Heart right ventricle (tissue), 16 donors: ENCODE data around the gene TWNK. TPM values are rescaled to one million over a fixed set of nuclear protein-coding genes. Genes with fewer than 3 reads are reported as not detected.

Experiments used
- ATAC-seq, 8 donors: fragments of 200-7000 bp; cut with Tn5 transposase; one replicate each; pipeline ENCODE4 v1.9.1; 2020; ENCODE audit warnings: mild to moderate bottlenecking in 8 of 8, moderate library complexity in 8 of 8, moderate number of reproducible peaks in 1 of 8
- DNase-seq, 2 donors: peaks; one replicate each; pipeline ENCODE4 v3.0.0-alpha.2; 2020
- H3K27ac ChIP-seq, 10 donors: fragments of 200-600 bp; sonication (generic) in 2 of 10; one replicate each; pipeline versions ENCODE4 v1.5.0 to v1.8.0; 2020 to 2022; ENCODE audit warnings: mild to moderate bottlenecking in 3 of 10
- H3K27me3 ChIP-seq, 7 donors: fragments of 200-600 bp; one replicate each; pipeline ENCODE4 v1.8.0; 2021 to 2022; ENCODE audit warnings: mild to moderate bottlenecking in 2 of 7
- H3K36me3 ChIP-seq, 9 donors: fragments of 200-600 bp; sonication (generic) in 1 of 9; one replicate each; pipeline versions ENCODE4 v1.5.0 to v1.8.0; 2020 to 2022; ENCODE audit warnings: mild to moderate bottlenecking in 2 of 9
- H3K4me1 ChIP-seq, 9 donors: fragments of 200-600 bp; sonication (generic) in 1 of 9; one replicate each; pipeline versions ENCODE4 v1.5.0 to v1.8.0; 2020 to 2022; ENCODE audit warnings: mild to moderate bottlenecking in 4 of 9
- H3K4me3 ChIP-seq, 10 donors: fragments of 200-600 bp; sonication (generic) in 2 of 10; one replicate each; pipeline versions ENCODE4 v1.5.0 to v1.8.0; 2020 to 2022; ENCODE audit warnings: mild to moderate bottlenecking in 7 of 10, moderate library complexity in 2 of 10
- H3K9me3 ChIP-seq, 11 donors: fragments of 200-600 bp in 10 of 11; sonication (generic) in 2 of 11; one replicate each; pipeline versions ENCODE4 v1.5.0 to v1.8.0; 2013 to 2022; ENCODE audit warnings: mild to moderate bottlenecking in 2 of 11, control low read depth in 1 of 11, moderate library complexity in 1 of 11
- CTCF ChIP-seq, 9 donors: fragments of 200-600 bp; sonication (generic) in 2 of 9; IDR thresholded peaks; one replicate each; pipeline versions ENCODE4 v1.5.0 to v1.8.0; 2021 to 2022; ENCODE audit warnings: antibody characterized with exemption in 9 of 9, mild to moderate bottlenecking in 5 of 9, moderate library complexity in 1 of 9
- WGBS, 2 donors: extraction: QIAGEN DNeasy Blood & Tissue Kit; methylation state at CpG; one replicate each; pipeline ENCODE4 v1.1.7; 2013; ENCODE audit warnings: inconsistent platforms in 1 of 2; 5-methylcytosine and 5-hydroxymethylcytosine counted together
- intact Hi-C, 10 donors: fragments of 100-400 bp; cut with DNase I; formaldehyde crosslinking; loops; one replicate each; pipeline versions ENCODE4 v1.11.1 to v1.14.2; 2022
- polyA plus RNA-seq, 2 donors: library from polyadenylated mRNA; stranded (reverse); fragments of 200-250 nt; gene quantifications; one replicate each; pipeline ENCODE4 v1.2.3, GENCODE V29; 2013
- total RNA-seq, 10 donors: library from RNA; stranded (reverse); fragmentation: NEBNext Ultra II Directional in 3 of 10; extraction: Animal tissue kit (Norgen Biotek cat#: 25700) in 3 of 10; gene quantifications; one replicate each; pipeline versions ENCODE4 v1.2.1 to v1.2.4, GENCODE V29; 2021 to 2023
- donor health status: Arrhythmogenic right ventricular cardiomyopathy.
- donor health status: ischemic (EF 13 %, LVEDD 7.1; RV severe dilation, severe dysfunction).
- donor health status: healthy with polysubstance abuse.
- donor health status: DM: no; HTN: yes; CAD: no.
- donor health status: DM: no; HTN: no; CAD: no.
- donor health status: ischemic (EF 25% LVEDD 6.9; RV normal size, moderate dysfunction).
- donor health status: ischemic (EF 25% LVEDD 5.7; RV mildly dilated, moderate dysfunction).
- donor health status: healthy.
- donor health status: DM: yes; HTN: yes; CAD: no.
- donor health status: Ischemic cardiomyopathy.
- donor health status: ischemic (EF 35%, LVEDD 5.7; RV mildly dilated, moderate dysfunction).
- donor health status: nonischemic (EF 11% LVEDD 7.7; RV severe dilation, severe dysfunction).
- donor health status: DM: yes; HTN: yes; CAD: no.
- donor health status: PGD.
- donor health status: ischemic (EF 29% LVEDD 5.4; RV normal size, mild dysfunction).
- donor health status: nonischemic (EF 23%, LVEDD 6.1; RV moderate dilation, normal function).

TWNK gene
- total and polyA plus RNA-seq, 12 donors = 4.2 to 7.7 (median 5.4) TPM

DNA sequence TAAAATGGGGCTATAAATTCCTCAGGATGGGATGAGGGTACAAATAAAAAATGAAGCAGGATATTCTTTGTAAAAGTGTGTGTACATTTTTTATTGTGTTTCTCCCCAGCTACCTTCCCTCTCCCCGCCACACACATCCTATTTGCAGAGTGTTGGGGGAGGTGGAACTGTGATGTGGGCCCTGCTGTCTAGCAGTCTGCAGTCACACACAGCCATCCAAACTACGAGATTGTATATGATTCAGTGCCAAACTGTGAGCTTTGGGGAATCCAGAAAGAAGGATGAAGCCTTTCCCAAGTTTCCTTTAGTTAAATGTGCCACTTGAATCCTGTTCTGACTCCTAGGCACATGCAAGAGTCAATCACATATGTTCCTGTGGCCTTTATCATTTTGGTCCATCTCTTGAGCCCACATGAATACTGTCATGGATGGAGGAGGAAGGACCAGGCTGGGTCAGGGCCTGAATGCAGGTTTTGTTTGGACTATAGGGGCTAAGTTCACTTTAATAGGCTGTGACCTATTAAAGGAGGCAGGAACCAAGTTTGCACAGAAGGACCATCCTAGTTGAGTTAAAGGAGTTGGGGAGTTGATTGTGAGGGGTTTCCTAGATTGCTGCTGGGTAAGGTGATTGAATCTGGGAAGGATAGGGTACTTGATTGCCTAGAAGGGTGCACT lies 19.1 kb upstream of the TWNK start:
- H3K27me3 ChIP-seq = peaks cover 0 to 7% (median 0%) of the 10 kb centered on the region in 7 donors
- peaks cover 0 to 37% (median 7%) of the 10 kb centered on the region in 9 donors for H3K36me3 ChIP-seq
- H3K27ac ChIP-seq = no peak overlapping the region
- no peak overlapping the region for H3K4me3 ChIP-seq
- WGBS, 2 donors = 83 to 90% methylated on average over 2 of the region's 2 CpGs
- intact Hi-C loops = loop anchor here in 1 of 10 donors (1.0 kb wide), 1 partner anchor 46 kb away; no protein-coding TSS in a partner anchor
- H3K4me1 ChIP-seq = peaks cover 3 to 23% (median 15%) of the 10 kb centered on the region in 9 donors
- DNase-seq (no peak), ATAC-seq (no peak)
- TF ChIP-seq CTCF (IDR thresholded peaks at IDR 0.05) = no peak
- H3K9me3 ChIP-seq = no peaks in the 10 kb centered on the region

DNA sequence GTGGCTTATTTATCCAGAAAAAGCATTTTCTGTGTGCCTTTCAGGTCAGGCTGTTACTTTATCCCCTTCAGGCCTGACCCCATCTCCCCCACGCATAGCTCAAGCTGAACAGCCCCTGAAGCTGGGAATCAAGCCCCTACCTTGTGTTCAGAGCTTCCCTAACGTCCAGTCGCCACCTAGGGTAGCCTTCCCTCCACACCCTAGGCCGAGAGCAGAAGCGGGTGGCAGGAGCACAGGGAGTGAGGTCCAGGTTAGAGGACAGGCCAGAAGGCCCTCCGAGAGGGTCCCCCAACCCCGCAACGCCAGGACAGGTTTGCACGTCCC lies 18.5 kb upstream of the TWNK start:
- ATAC-seq (peak in 4 of 8 donors; percentile 12 to 29 (median 14)), DNase-seq (no peak)
- 13 to 18% methylated on average over 9 of the region's 9 CpGs for WGBS, 2 donors
- Histone ChIP-seq H3K9me3 (no peaks in the 10 kb centered on the region), H3K4me3 (peak overlapping the region; percentile 27 to 67 (median 58)), H3K27ac (no peak overlapping the region), H3K36me3 (peaks cover 0 to 31% (median 5%) of the 10 kb centered on the region in 9 donors), H3K4me1 (peaks cover 3 to 23% (median 15%) of the 10 kb centered on the region in 9 donors), H3K27me3 (peaks cover 0 to 7% (median 0%) of the 10 kb centered on the region in 7 donors)
- intact Hi-C loops = loop anchor here in 1 of 10 donors (1.0 kb wide), 1 partner anchor 45 kb away; no protein-coding TSS in a partner anchor
- no peak for TF ChIP-seq CTCF (IDR thresholded peaks at IDR 0.05)

DNA sequence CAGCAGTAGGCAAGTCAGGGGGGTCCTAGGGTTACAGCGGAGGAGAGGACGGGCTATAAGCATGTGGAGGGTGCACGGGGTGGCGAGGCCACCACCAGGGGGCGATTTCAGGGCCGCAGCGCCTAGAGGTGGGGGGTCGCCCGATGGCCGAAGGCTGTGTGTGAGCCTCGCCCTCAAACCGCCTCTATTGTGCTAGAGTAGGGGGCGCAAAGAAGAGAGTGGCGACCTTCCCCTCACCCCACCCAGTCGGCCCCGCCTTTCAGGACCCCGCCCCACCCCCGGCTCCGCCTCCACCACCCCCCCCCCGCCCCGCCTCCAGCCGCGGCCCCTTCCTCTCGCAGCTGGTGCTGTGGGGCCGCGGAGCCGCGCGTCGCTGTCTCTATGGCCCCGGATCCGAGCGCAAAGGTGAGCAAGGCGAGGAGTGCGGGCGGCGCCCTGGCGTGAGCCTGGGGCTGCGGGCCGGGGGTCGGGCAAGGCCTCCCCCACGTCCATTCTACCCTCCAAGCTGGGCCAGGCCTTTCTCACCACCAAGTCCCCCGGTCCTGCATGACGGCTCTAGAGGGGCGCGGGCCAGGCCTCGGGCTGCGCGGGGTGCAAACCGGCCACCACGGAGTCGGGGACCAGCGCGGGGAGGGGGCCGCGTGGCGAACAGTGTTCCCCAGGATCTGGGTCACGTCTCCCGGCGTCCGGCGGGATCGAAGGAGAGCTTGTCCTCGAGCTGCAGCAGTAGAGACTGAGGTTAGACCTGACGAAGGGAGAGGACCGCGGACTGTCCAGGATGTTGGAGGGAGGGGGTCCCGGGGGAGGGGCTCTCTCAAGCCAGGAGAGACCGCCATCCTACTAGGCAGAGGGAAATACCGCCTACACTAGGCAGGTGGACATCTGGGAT lies 17.9 kb upstream of the TWNK start, which contains the start of gene SEMA4G:
TSS of gene SEMA4G (plus strand) at position 318 of the 889 bp plus-strand sequence. CDS start 3,409 bp downstream, outside the sequence.
- Histone ChIP-seq H3K4me1 (peaks cover 3 to 23% (median 15%) of the 10 kb centered on the region in 9 donors), H3K27ac (no peak within 1 kb of the TSS), H3K4me3 (peak within 1 kb of the TSS; percentile 27 to 67 (median 58)), H3K36me3 (peaks cover 0 to 25% (median 4%) of the 10 kb centered on the region in 9 donors), H3K9me3 (no peaks in the 10 kb centered on the region), H3K27me3 (peaks cover 0 to 7% (median 0%) of the 10 kb centered on the region in 7 donors)
- ATAC-seq (peak; percentile 69 to 85 (median 81)), DNase-seq (peak; percentile 23 to 62)
- intact Hi-C loops = no loop called here
- WGBS, 2 donors = 2% methylated on average over 67 to 70 of the region's 70 CpGs
- TF ChIP-seq CTCF (IDR thresholded peaks at IDR 0.05) = peak; percentile 41 to 77 (median 73)
